ENCODE measurements around the gene ZBTB4.

DNA sequence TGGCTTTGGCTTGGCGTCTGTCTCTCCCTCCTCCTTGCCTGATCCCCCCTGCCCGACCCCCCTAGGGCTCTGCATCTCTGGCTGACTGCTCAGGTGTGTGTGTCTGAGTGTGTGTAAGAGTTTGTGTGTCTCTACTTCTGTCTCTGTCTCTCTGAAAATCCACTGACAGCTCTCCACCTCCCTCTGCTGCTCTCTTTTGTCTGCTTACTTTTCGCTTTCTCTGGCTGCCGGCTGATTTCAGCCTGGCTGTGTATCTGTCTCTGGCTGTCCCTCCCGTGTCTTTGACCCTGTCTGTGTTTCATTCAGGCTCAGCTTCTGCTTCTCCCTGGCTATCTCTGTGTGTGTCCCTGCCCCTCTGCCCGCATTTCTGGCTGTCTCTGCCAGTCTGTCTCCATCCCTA lies 63.1 kb downstream of the ZBTB4 start:
- TF ChIP-seq, protein P1, sequence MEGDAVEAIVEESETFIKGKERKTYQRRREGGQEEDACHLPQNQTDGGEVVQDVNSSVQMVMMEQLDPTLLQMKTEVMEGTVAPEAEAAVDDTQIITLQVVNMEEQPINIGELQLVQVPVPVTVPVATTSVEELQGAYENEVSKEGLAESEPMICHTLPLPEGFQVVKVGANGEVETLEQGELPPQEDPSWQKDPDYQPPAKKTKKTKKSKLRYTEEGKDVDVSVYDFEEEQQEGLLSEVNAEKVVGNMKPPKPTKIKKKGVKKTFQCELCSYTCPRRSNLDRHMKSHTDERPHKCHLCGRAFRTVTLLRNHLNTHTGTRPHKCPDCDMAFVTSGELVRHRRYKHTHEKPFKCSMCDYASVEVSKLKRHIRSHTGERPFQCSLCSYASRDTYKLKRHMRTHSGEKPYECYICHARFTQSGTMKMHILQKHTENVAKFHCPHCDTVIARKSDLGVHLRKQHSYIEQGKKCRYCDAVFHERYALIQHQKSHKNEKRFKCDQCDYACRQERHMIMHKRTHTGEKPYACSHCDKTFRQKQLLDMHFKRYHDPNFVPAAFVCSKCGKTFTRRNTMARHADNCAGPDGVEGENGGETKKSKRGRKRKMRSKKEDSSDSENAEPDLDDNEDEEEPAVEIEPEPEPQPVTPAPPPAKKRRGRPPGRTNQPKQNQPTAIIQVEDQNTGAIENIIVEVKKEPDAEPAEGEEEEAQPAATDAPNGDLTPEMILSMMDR (IDR thresholded peaks at IDR 0.05; ENCODE audit: borderline replicate concordance, extremely low read depth, low read length, poor library complexity, severe bottlenecking) = no peak
- no peak for TF ChIP-seq EZH2 (IDR thresholded peaks at IDR 0.05; ENCODE audit: borderline replicate concordance, low read depth, low read length, severe bottlenecking)
